AG09319 (cell line): ENCODE data around the gene REG4.

Experiments used
- DNase-seq: peaks from one replicate; pipeline ENCODE4 v3.0.0-alpha.2; 2010; ENCODE audit warnings: low read depth; ENCODE audit errors: extremely low read depth
- CTCF ChIP-seq: IDR thresholded peaks from 2 replicates; pipeline ENCODE4 v1.5.1; 2011; ENCODE audit warnings: low read depth, mild to moderate bottlenecking, inconsistent platforms, low read length, moderate library complexity

The REG4 gene

GRCh38 chr1:119748040-119748439 is 63.2 kb downstream of the REG4 start:
- TF ChIP-seq CTCF = no peak
- no peak for DNase-seq

GRCh38 chr1:119747451-119747850 is 63.8 kb downstream of the REG4 start:
- no peak for TF ChIP-seq CTCF
- no peak for DNase-seq

- no peak for DNase-seq
- TF ChIP-seq CTCF = no peak
Measured at GRCh38 chr1:119745034-119745433, 66.2 kb downstream of the REG4 start.

GRCh38 chr1:119744598-119744942 is 66.7 kb downstream of the REG4 start:
- no peak for TF ChIP-seq CTCF
- DNase-seq = no peak
